Thyroid gland (tissue), 4 donors: ENCODE results near the gene DES. TPM values are rescaled to one million over a fixed set of nuclear protein-coding genes. Genes with fewer than 3 reads are reported as not detected.

ENCODE experiments used
- DNase-seq, 2 donors: peaks; one replicate each; pipeline ENCODE4 v3.0.0-alpha.2; 2019
- H3K27ac ChIP-seq, 3 donors: fragments of 200-600 bp; sonication (generic); 1 replicate in 2 of 3; 2 replicates in 1 of 3; pipeline ENCODE4 v1.5.1; 2016 to 2019; ENCODE audit warnings: mild to moderate bottlenecking in 1 of 3, moderate library complexity in 1 of 3
- H3K27me3 ChIP-seq: fragments of 200-600 bp; sonication (generic); one replicate; pipeline ENCODE4 v1.5.1; 2019
- H3K36me3 ChIP-seq, 2 donors: fragments of 200-600 bp; sonication (generic); one replicate each; pipeline ENCODE4 v1.5.1; 2016 to 2019
- H3K4me1 ChIP-seq, 2 donors: fragments of 200-600 bp; sonication (generic); one replicate each; pipeline ENCODE4 v1.5.1; 2017 to 2019
- H3K4me3 ChIP-seq, 3 donors: fragments of 200-600 bp; sonication (generic); replicated peaks in 1 of 3; 1 replicate in 2 of 3; 2 replicates in 1 of 3; pipeline ENCODE4 v1.5.1; 2016; ENCODE audit warnings: mild to moderate bottlenecking in 1 of 3
- H3K9me3 ChIP-seq: fragments of 200-600 bp; sonication (generic); one replicate; pipeline ENCODE4 v1.5.1; 2017
- CTCF ChIP-seq, 6 experiments: fragments of 200-600 bp in 3 of 6; fragments of 450-650 bp in 3 of 6; sonication (generic) in 3 of 6; IDR thresholded peaks; one replicate each; pipeline ENCODE4 v1.5.1; 2016 to 2019; ENCODE audit warnings: antibody characterized with exemption in 6 of 6, mild to moderate bottlenecking in 2 of 6, inconsistent platforms in 1 of 6, moderate library complexity in 1 of 6
- POLR2A ChIP-seq, 2 donors: fragments of 450-650 bp; IDR thresholded peaks; one replicate each; pipeline ENCODE4 v1.6.1; 2017; ENCODE audit warnings: antibody characterized with exemption in 2 of 2, mild to moderate bottlenecking in 2 of 2, moderate library complexity in 1 of 2
- WGBS, 2 donors: methylation state at CpG; one replicate each; pipeline ENCODE4 v1.1.5; 2017; 5-methylcytosine and 5-hydroxymethylcytosine counted together
- intact Hi-C: fragments of 100-400 bp; cut with DNase I; formaldehyde crosslinking; loops from one replicate; pipeline ENCODE4 v1.15.1; 2023
- total RNA-seq, 4 donors: library from RNA; depleted of rRNA; stranded (reverse); fragments of >200 nt; gene quantifications; one replicate each; pipeline ENCODE4 v1.2.3, GENCODE V29; 2016

The DES gene
- total RNA-seq, 4 donors from 2014 or later: 26.7 to 54.4 (median 28.7) TPM

GRCh38 chr2:219426068-219426443 is 7.9 kb downstream of the DES start:
- no peak for DNase-seq
- no peak overlapping the region for H3K27ac ChIP-seq
- WGBS, 2 donors: 88 to 98% methylated on average over 4 to 6 of the region's 7 CpGs

GRCh38 chr2:219426534-219427136 is 8.5 kb downstream of the DES start:
- TF ChIP-seq CTCF (IDR thresholded peaks at IDR 0.05) (no peak), POLR2A (IDR thresholded peaks at IDR 0.05) (no peak)
- H3K27ac ChIP-seq: no peak overlapping the region
- no peaks in the 10 kb centered on the region for H3K27me3 ChIP-seq
- peaks cover 5 to 11% of the 10 kb centered on the region in 2 donors for H3K4me1 ChIP-seq
- no peak for DNase-seq
- no peak overlapping the region for H3K4me3 ChIP-seq
- intact Hi-C loops: no loop called here
- 87 to 91% methylated on average over 7 of the region's 7 CpGs for WGBS, 2 donors
- H3K36me3 ChIP-seq: no peaks in the 10 kb centered on the region
- H3K9me3 ChIP-seq: no peaks in the 10 kb centered on the region

More at GRCh38 chr2:219426068-219426443, 7.9 kb downstream of the DES start:
- TF ChIP-seq POLR2A (IDR thresholded peaks at IDR 0.05) (no peak), CTCF (IDR thresholded peaks at IDR 0.05) (no peak)
- Histone ChIP-seq H3K27me3 (no peaks in the 10 kb centered on the region), H3K4me3 (no peak overlapping the region), H3K9me3 (no peaks in the 10 kb centered on the region), H3K4me1 (peaks cover 5 to 11% of the 10 kb centered on the region in 2 donors), H3K36me3 (no peaks in the 10 kb centered on the region)
- intact Hi-C loops: no loop called here

DNA sequence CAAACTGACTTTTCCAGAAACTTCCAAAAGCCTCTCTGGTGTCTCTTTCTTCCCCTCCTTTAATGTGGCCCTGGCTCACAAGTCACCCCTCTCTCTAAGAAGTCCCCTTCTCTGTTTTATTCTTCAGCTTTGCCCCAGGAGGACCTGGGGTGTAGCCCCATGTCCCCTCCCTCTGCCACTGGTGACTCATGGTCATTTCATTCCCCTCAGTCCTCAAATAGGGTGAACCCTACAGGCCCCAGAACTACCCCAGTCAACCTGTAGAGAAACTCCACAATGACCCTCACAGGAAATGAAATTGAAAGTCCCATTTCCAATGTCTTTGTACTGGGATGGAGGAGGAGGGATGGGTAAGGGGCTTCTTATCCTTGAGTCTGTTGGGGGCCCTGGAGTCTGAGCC is 10.3 kb downstream of the DES start:
- Histone ChIP-seq H3K36me3 (no peaks in the 10 kb centered on the region), H3K9me3 (no peaks in the 10 kb centered on the region), H3K27me3 (no peaks in the 10 kb centered on the region), H3K27ac (no peak overlapping the region), H3K4me1 (peaks cover 5 to 11% of the 10 kb centered on the region in 2 donors), H3K4me3 (no peak overlapping the region)
- intact Hi-C loops: no loop called here
- TF ChIP-seq POLR2A (IDR thresholded peaks at IDR 0.05): no peak
- TF ChIP-seq CTCF (IDR thresholded peaks at IDR 0.05): no peak
- no peak for DNase-seq

DNA sequence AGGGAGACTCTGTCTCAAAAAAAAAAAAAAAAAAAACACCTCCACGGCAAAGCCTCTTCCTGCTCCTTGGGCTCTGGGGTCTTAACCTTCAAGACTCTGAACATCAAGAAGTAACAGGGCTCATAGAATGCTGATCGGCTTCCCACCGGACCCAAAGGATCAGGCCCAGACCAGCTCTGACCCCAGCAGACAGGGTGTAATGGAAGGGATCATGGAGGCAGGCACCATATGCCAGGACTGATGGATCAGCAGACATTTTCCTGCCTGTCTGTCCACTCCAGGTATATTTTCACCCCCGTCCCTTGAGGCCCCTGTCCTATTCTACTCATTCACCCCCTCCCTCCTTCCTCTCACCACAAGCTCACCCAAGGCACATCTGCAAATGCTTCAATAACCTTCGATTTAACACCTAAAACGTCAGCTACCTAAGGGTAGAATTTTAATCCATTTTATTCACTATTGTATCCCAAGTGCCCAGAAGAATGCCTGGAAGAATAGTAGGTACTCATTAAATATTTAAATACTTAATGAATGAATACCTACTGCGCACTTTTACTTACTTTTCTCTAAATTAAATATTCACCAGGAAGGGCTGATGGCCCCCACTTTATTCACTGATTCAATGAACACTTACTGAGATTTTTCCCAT is 11.9 kb downstream of the DES start:
- no peak overlapping the region for H3K27ac ChIP-seq
- TF ChIP-seq POLR2A (IDR thresholded peaks at IDR 0.05) (no peak), CTCF (IDR thresholded peaks at IDR 0.05) (no peak)
- H3K9me3 ChIP-seq: no peaks in the 10 kb centered on the region
- peaks cover 0 to 6% of the 10 kb centered on the region in 2 donors for H3K4me1 ChIP-seq
- intact Hi-C loops: no loop called here
- peaks cover 7% of the 10 kb centered on the region for H3K27me3 ChIP-seq
- no peaks in the 10 kb centered on the region for H3K36me3 ChIP-seq
- WGBS, 2 donors: 89 to 94% methylated on average over 7 of the region's 7 CpGs
- no peak overlapping the region for H3K4me3 ChIP-seq
- no peak for DNase-seq
